Hypothalamus (tissue), 51 donors: Measurements from ENCODE around the gene CUTC.
"Not testable (repeated sequence)": the region's sequence is repeated elsewhere in the genome, so short reads cannot be mapped to it uniquely, and the experiment has no call there.

Experiments
- DNase-seq, 51 donors: peaks; one replicate each; lab custom pipeline; 2025; lab: John Stamatoyannopoulos, UW

CUTC gene

DNA sequence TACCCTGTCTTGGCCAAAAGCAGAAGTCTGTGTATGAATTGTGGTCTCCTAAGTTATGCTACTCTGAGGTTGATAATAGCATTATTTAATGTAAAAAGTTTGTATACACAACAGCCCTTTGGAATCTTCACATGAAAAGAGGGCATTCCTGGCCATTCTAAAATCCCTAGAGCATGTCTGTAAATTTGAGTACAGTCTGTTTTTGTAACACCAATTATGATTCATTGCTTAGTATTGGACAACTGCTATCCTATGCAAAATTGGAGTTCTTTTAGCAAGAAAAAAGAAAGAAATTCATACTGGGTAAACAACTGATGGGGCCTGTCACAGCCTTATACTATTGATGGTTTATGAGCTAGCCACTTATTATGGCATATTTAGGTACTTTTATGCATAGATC, 10.2 kb downstream of the CUTC start:
- no peak for DNase-seq

DNA sequence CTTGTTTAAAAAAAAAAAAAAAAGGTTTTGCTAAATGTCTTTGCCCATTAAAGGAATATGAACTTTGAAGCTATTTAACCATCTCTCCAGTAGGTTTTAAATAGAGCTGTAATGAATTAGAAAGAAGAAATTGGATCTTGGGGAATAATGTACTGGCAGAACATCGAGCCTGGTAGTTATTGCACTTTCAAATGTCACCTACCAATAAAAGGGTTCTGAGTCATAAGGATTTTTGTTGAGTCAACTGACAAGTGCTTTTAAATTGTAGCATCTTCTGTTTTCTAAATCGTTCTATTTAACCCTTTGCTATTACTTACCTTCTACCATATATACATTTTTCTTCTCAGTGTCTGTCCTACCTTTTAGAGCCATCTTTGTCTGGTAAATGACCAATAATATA, 10.7 kb downstream of the CUTC start:
- no peak for DNase-seq

DNA sequence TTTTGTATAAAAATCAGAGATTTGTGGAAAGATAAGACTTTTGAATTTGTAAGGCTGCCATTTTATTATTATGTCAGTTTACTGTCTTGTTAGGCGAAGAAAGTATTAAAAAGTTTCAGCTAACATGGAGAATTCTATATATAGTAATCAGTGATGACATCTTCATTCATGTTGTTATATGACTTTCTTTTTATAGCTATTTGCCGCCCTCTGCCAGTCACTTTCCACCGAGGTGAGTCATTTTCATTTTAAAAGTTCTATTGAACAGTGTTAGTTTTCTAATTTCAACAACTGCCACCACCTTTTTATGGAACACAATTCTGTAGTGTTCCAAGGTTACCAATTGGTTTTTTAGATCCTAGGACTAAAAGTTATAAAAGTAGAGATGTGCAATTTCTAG, 11.8 kb downstream of the CUTC start:
- DNase-seq = peak in 1 of 51 donors; percentile 6

DNA sequence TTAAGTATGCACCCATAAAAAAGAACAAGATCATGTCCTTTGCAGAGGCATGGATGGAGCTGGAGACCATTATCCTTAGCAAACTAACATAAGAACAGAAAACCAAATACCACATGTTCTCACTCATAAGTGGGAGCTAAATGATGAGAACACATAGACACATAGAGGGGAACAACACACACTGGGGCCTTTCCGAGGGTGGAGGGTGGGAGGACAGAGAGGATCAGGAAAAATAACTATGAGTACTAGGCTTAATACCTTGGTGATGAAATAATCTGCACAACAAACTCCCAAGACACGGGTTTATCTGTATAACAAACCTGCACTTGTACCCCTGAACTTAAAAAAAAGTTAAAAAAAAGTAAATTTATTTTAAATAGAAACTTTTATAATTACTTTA, 14.1 kb downstream of the CUTC start:
- not testable (repeated sequence) for DNase-seq

DNA sequence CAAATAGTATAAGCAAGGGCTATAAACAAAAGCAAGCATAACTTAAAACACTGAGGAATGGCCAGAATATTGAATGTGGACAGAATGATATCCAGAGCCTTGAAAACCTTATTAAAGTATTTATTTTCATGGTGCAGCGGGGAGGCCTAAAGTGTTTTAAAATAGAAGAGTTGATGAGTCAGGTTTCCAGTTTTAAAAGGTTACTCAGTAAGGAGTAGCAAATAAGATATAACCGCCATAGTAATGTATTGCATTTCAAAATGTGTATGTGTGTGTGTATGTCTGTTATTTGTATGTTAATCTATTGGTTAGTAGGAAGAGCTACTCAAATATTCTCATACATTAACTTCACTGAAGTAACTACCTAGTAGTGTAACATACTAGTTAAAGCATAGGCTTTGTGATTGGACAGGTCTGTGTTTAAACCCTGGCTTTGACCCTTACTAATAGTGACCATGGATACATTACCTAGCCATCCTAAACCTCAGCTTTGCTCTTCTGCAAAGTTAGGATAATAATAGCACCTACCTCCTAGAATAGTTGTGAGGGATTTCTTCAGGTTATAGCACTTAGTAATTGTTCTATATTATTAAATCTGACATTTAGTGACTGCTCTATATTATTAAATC, 16.9 kb downstream of the CUTC start:
- no peak for DNase-seq

DNA sequence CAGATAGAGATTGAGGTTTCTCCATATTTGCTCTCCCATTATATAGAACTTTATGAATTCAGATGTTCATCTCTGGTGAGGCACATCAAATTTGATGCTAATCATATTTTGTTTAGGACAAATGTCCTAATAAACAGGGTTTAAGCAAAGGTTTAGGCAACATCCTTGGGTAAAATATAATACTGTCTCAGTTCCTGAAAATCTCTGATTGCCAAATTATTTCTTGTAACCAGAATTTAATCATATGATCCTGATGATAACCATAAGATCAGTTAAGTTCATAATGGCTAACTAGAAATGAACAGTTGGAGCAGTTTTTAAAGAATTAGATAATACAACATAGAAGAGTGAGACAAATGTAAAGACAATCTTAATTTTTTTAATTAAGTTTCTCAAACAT, 18.6 kb downstream of the CUTC start:
- no peak for DNase-seq

DNA sequence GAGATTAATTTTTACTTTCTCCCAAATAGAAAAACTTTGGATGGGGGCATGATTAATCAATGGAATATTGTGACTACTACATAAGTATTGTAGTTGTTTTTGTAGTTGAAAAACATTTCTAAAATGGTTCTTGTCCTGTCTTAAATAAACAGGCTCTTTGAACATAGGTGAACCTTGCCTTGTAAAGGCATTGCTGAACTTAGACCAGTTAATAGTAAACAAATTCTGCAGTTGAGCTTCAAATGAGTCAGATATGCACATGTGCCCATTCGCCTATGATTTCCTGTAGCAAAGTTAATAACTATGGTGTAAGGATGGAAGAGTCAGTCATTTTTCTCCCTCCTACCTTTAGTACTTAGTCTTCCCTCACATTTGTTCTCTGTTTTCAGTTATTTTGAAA, 22.6 kb downstream of the CUTC start:
- DNase-seq = no peak

DNA sequence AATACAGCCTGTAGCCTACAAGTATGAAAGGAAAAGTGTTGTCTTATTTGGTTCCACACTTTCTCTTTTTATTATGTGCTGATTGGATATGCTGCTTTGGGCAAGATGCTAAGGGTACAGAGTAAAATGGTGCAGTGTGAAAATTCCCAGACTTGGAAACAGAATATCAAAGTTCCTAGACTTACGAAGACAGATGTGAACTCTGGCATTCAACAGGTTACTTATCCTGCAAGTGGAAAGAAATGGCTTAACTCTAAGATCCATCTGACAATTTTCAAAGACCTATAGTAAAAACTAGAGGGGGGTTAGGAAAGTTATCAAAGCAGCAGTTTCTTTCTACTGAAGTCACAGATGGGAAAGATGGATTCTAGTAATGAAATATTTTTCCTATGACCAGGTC, 24.1 kb downstream of the CUTC start:
- DNase-seq = no peak

DNA sequence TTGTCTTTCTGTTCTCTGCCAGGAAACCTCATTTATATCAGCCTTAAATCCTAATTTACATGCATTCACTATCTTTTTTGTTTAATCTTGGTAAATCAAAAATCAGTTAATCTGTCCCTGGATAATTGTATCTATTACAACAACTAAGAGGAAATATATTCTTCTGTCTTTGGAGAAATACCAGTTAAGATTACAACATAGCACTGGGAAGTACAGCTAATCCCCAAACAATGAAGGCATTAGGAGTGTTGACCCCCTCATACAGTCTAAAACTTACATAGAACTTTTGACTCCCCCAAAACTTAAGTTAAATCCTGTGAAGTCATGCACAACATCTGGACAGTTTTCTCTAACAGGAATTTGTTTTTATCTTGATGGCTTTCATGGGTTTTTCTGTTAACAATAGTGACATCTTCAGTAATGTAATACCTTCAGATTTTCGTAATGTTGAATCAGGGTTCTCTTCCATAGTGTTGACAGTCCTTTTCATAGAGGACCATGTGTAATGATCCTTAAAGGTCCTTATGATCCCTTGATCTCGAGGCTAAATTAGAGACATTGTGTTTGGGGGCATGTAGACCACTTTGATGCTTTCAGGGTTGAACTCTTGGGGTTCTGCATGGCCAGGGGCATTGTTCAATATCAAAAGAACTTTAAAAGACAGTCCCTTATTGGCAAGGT, 26.3 kb downstream of the CUTC start:
- no peak for DNase-seq

DNA sequence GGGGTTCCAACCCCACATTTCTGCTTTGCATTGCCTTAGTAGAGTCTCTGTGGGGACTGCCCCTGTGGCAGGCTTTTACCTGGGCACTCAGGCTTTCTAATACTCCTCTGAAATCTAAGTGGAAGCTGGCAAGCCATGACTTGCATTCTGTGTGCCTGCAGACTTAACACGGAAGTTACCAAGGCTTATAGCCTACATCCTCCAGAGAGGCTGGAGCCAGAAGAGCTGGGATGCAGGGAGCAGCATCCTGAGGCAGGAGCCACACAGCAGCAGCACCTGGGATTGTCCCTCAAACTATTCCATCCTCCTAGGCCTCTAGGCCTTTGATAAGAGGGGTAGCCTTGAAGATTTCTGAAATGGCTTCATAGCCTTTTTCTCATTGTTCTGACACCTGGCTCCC, 28.3 kb downstream of the CUTC start:
- no peak for DNase-seq

DNA sequence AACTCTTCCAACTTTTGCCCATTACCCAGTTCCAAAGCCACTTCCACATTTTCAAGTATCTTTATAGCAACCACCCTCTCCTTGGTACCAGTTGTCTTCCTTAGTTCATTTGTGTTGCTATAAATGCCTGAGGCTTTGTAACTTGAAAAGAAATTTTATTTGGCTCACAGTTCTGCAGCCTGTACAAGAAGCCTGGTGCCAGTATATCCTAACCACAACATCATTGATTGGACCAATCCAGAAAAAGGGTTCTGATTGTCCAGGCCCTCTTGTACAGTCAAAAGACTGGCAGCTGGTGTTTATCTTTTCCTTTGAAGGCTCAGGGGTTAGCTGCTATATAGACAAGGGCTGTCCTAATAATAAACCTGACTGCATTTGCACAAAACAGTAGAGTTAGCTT, 29.3 kb downstream of the CUTC start:
- no peak for DNase-seq

DNA sequence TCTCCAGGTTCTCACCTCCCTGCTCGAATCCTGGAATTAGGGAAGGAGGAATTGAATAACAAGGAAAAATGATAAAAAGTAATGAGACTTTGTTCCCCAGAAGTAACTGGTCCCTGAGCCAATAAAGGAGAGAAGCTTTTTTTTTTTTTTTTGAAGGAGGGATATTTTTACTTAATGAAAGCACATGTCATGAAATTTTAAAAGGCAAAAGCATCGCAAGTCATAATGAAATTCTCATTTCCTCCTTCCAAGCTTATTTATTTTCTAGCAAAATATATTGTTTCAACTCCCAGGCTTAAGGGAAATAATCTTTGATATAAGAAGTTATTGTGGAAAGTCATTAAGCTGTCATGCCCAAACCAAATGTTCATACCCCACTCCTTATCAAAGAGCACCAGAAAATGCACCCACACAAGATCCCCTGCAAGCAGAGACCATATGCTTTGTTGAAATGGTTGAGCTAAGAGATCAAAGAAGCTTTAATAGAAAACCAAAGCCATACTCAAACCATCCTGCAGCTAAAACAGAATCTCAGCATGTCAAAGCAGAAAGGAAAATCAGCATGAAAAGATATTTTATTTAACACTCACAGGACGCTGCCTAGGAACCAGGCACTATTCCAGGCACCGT, 33.8 kb downstream of the CUTC start:
- no peak for DNase-seq

DNA sequence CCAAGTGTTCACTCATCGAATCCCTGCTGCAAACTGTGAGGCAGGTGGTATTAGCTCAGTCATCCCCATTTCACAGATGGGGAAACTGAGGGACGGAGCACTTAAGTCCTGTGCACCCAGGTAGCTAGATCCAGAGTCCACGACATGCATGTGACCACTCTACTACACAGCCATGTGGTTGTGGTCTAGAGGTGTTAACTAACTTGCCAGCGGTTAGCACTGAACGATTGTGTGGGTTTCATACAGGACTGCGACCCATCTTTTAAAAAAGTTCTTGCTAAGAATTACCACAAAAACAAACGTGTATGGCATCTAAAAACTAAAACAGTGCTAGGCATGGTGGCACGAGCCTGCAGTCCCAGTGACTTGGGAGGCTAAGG, 34.3 kb downstream of the CUTC start:
- DNase-seq = no peak

DNA sequence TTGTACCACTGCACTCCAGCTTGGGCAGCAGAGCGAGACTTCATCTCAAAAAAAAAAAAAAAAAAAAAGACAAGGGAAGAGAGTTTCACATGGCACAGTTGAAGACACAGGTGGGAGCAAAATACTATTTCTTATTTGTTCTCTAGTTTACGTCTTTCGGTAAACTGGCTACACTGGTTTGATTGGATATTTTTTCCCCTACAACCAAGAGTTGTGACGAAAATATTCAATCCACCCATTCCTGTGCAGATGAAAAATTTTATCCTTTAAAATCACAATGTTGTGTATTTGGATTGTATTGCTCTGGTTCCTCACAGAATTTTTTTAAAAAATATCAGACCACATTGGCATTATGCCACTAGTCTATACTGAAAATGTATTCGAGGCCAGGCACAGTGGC, 35.9 kb downstream of the CUTC start:
- no peak for DNase-seq

DNA sequence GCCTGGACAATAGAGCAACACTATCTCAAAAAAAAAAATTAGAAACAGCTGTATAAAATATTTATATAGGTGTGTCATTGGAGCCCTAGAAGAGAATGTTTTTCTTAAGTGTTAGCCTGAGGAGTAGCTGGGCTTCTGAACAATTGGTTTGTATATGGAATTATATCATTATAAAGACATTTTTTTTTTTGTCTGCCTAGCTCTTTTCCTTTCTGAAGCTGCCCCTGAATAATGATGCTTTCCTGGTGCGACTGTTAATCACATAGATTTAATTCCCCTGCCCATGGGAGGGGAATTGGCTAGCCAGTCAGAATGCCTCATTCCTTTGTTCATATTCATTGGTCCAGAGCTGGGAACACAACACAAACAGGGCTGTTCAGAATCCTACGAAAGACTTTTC, 36.5 kb downstream of the CUTC start:
- DNase-seq = no peak

DNA sequence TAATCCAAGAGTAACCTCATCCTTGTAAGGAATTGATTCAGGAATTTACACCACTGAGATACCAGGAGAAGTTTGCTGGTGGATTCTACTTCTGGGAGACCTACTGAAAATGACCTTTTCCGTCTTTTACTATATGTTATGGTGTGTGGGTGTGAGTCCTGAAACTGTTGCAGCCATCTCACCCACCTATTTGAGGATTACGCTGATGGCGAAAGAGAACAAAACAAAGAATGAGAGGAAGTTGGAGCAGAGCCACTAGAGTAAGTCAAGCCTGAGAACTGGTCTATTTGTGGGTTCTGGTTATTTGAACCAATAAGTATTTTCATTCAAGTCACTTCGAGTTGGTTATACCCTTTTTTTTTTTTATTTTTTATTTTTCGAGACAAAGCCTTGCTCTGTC, 37.7 kb downstream of the CUTC start:
- DNase-seq = no peak

DNA sequence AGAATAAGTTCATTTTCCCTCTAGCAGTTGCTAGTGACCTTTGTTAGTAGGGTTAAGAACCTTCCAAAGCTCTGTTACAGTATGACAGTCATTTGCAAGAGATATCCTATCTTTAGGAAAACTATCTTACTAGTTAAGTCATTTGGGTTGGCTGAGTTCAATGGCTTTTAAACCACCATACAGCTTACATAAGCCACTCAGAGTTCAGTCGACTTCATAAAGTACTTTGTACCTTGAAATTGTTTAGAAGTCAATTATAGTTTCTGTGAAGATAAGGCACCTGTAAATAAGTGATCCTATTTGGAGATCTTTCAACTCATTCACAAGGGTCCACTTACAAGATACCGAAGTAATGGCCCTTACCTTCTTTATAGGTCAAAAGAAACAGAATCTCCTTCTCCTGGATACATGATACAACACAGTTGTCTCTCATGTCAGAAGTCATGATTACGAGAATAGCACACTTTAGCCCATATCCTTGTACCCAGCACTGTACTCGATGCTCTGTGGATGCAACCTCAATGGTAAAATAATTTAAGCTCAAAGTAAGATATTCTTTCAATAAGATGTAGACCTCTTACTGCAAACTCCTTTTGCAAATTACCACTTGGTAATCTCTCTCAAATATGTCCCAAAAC, 38.5 kb downstream of the CUTC start:
- no peak for DNase-seq

DNA sequence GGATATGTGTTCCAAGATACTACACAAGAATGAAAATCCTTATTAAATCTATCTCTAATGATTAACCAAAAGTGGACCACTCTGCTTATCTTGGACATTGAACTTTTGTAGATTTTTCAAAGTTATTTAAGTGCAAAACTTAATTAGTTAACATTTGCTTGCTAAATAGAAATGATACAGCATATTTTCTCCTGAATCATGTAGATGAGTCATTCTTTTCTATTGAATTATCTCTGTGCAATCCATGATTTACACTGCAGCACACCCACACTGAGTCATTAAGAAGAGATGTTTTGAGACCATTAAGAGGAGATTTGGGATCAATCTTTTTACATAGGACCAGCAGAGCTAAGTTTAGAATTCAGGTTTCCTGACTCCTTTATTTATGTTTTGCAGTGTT, 43.8 kb downstream of the CUTC start:
- peak in 1 of 51 donors; percentile 5 for DNase-seq

DNA sequence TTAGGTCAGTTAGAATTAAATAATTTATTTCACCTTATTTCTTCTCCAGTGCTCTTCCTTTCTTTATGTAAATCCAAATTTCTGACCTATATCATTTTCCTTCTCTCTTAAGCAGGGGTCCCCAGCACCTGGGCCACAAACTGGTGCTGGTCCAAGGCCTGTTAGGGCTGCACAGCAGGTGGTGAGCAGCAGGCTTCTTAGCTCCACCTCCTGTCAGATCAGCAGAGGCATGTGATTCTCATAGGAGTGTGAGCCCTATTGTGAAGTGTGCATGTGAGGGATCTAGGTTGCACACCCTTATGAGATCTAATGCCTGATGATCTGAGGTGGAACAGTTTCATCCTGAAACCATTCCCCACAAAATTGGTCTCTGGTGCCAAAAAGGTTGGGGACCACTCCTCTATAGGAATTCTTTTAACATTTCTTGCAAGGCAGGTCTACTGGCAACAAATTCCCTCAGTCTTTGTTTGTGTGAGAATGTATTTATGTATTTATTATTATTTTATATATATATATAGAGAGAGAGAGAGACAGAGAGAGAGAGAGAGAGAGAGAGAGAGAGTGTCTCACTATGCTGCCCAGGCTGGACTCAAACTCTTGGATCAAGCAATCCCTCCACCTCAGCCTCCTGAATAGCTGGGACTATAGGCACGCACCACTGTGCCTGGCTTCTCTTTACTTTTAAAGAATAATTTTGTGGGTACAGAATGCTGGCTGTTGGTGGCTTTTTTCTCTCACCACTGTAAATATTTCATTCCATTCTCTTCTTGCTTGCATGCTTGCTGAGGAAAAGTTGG, 46.1 kb downstream of the CUTC start:
- DNase-seq = no peak

DNA sequence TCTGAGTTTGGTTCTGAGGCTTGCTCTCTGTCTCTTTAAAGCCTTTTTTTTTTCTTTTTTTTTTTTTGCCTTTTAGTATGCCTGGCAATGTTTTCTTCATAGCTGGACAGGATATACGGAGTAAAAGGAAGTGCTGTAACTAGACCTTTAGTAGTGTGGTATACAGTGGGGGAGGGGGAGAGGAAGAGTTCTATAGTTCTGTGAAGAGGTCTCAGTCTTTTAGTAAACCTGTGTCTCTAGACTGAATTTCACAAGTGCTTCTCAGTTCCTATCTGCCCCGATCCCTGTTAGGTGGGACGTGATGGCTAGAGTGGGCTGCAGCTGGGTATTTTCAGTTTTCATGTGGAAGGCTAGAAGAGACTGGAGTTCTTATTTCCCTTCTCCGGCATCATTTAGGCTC, 47.3 kb downstream of the CUTC start:
- DNase-seq = no peak
